ENCODE data around the gene ZFTA.
"Not testable (repeated sequence)": the region's sequence is repeated elsewhere in the genome, so short reads cannot be mapped to it uniquely, and the experiment has no call there.

Gene ZFTA

DNA sequence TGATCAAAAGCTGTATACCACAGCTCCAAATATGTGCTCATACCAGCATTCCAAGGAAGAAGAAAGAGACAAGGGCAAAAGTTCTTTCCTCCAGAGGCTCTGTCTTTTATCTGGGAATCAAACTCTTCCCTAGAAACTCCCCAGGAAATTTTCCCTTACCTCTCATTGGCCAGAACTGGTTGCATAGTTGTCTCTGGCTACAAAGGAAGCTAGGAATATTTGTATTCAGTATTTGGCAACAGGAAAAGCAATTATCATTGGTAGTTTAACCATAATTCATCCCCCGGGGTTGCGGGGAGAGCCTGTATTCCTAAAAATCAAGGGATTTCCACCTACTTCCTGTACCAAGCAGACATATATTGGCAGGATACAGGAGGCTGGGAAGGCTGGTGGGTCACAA is 10.5 kb upstream of the ZFTA start:
- H3K4me3 ChIP-seq (ENCODE audit: control insufficient read depth, low read depth, low read length) = no peak overlapping the region
- TF ChIP-seq, protein P1, sequence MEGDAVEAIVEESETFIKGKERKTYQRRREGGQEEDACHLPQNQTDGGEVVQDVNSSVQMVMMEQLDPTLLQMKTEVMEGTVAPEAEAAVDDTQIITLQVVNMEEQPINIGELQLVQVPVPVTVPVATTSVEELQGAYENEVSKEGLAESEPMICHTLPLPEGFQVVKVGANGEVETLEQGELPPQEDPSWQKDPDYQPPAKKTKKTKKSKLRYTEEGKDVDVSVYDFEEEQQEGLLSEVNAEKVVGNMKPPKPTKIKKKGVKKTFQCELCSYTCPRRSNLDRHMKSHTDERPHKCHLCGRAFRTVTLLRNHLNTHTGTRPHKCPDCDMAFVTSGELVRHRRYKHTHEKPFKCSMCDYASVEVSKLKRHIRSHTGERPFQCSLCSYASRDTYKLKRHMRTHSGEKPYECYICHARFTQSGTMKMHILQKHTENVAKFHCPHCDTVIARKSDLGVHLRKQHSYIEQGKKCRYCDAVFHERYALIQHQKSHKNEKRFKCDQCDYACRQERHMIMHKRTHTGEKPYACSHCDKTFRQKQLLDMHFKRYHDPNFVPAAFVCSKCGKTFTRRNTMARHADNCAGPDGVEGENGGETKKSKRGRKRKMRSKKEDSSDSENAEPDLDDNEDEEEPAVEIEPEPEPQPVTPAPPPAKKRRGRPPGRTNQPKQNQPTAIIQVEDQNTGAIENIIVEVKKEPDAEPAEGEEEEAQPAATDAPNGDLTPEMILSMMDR (conservative IDR thresholded peaks at IDR 0.05; ENCODE audit: control insufficient read depth, insufficient read depth, low read depth, low read length) = no peak

DNA sequence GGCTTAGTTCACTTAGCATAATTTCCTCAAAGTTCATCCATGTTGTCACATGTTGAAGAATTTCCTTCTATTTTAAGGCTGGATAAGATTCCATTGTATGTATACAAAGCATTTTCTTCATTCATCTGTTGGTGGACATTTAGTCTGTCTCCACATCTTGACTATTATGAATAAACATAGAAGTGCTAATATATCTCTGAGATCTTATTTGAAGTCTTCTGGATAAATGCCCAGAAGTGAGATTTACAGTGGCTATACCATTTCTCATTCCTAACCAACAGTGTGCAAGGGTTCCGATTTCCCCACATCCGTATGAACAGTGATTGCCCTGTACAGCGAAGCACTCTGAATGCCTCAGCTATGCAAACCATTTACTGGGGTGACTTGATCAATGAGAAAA is 6.6 kb upstream of the ZFTA start:
- no peak for DNase-seq (ENCODE audit: low read depth)
- TF ChIP-seq, protein P1 (conservative IDR thresholded peaks at IDR 0.05; ENCODE audit: control insufficient read depth, insufficient read depth, low read depth, low read length) = no peak
- no peak overlapping the region for H3K4me3 ChIP-seq (ENCODE audit: control insufficient read depth, low read depth, low read length)

More for the DNA sequence above, 10.5 kb upstream of the ZFTA start:
- DNase-seq (ENCODE audit: low read depth) = no peak

DNA sequence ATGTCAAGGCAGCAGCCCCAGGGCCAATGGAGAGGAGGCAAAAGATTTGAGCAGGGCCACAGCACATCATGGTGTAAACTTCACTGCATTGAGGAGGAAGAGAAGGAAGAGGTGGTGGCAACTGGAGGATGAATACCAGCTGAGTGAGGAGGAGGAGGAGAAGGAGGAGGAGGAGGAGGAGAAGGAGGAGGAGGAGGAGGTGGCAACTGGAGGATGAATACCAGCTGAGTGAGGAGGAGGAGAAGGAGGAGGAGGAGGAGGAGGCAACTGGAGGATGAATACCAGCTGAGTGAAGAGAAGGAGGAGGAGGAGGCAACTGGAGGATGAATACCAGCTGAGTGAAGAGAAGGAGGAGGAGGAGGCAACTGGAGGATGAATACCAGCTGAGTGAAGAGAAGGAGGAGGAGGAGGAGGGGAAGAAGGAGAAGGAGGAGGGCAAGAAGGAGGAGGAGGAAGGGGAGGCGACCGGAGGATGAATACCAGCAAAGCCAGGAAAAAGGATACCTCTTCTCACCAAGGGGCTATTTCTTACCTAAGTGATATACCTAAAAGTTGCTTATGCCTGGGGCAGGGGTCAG is 3.3 kb upstream of the ZFTA start:
- DNase-seq (ENCODE audit: low read depth); H3K4me3 ChIP-seq (ENCODE audit: control insufficient read depth, low read depth, low read length): not testable (repeated sequence)

DNA sequence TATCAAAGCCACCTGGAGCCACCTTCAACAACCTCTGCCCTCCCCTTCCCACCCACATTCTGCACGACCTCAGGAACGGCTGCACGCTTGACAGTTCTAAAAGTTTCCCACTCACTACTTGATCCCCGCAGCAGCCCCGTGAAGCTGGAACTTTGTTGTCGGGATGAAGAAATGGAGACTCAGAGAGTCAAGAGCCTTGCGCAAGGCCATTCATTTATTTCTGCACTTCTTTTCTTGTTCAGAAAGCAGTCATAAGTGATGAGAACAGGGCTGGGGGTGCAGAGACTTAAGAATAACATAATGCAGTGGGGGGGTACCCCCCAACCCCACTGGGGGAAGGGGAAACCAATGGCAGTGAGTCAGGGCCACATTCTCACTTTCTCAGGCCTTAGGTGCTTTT is 2.2 kb upstream of the ZFTA start:
- no peak for DNase-seq (ENCODE audit: low read depth)
- no peak overlapping the region for H3K4me3 ChIP-seq (ENCODE audit: control insufficient read depth, low read depth, low read length)
- TF ChIP-seq, protein P1 (conservative IDR thresholded peaks at IDR 0.05; ENCODE audit: control insufficient read depth, insufficient read depth, low read depth, low read length) = no peak

DNA sequence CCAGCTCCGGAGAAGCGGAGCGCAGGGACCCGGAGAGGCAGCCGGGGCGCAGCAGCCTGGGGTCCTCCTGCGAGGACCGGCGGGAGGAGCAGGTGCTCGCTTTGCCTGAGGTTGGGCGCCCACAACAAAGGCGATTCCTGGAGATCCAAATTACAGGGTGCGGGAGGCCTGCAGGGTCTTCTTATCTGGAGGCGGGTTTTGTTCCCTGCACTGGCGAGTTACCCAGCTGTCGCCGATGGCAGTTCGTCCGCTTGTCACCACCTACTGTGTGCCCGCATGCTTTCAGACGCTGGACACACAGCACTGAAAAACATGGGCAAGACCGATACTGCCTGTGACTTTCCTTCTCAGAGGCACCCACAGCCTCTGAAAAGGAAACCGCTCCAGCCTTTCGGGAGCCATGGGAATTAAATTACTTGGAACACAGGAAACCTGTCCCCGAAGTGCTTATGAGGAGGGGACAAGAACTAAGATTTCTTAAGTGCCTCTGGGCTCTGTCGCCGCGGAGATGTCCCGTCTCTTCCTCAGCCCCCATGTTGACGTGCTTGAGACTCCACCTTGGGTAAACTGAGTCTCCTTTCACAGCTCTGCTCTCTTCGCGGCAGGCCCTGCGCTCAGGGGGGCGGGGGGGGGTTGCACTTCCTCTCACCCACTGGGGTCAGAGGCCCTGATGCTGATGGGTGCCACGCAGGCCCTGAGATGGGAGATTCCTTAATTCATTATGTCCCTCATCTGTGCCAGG is 1.3 kb upstream of the ZFTA start:
- TF ChIP-seq, protein P1 (conservative IDR thresholded peaks at IDR 0.05; ENCODE audit: control insufficient read depth, insufficient read depth, low read depth, low read length) = no peak
- peak overlapping the region; percentile 41 for H3K4me3 ChIP-seq (ENCODE audit: control insufficient read depth, low read depth, low read length)
- no peak for DNase-seq (ENCODE audit: low read depth)

DNA sequence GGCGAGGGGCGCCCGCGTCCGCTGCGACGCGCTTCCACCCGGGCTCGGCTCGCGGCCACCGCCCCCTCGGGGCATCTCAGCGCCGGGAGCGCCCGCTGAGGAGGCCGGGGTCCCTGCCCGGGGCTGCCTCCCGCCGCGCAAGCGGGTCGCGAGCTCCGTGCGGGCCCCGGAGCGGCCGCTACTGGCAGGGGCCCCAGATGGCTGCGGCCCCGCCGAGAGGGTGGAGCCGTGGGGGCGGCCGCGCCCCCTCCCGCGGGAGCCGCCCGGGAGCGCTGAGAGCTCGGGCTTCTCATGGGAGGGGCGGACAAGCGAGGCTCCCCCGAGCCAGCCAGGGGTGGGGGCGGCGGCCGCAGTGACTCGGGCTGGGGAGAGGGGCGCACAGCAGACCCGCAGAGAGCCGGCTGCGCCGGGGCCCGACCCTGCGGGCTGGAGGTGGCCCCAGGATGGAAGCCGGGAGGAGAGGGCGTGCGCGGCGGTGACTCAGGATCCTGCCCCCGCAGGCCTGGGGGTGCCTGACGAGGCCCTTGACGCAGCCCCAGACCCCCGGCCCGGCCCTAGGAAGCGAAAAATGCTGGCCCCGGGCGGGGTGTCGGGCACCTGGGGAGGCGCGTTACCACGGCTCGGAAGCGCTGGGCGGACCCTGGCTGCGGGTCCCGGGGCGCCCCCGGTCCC is 603 bp upstream of the ZFTA start:
- DNase-seq (ENCODE audit: low read depth) = peak; percentile 27
- H3K4me3 ChIP-seq (ENCODE audit: control insufficient read depth, low read depth, low read length) = peak overlapping the region; percentile 41
- TF ChIP-seq, protein P1 (conservative IDR thresholded peaks at IDR 0.05; ENCODE audit: control insufficient read depth, insufficient read depth, low read depth, low read length) = no peak

DNA sequence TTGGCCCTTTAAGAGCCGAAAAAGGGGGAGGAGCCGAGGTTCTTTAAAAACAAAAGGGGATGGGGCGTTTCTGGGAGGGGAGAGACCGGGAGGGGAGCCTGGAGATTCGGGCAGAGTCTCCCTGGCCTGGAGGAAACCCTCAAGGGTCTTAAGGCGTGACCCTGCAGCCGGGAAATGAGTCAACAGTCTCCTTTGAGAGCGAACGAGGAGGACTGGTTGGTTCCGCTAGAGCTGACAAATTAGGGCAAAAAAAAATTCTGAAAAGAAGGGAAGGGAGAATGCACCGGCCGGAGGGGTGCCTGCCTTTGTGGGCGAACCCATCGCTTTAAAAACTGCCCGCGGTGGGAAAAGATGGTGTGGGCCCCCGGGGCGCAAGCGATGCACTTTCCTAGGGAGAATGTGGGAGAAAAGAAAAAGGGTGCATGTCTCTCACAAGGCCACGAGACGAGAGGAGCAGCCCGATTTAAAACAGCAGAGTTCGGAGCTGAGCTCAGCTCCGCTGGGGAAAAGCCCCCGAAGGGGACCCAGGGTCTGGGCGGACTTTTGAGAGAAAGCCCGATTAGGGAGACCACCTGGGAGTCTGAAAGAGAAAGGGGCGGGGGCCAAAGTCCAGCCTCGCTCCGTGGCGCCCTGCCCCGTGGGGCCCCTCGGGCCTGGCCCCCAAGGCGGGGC is 874 bp downstream of the ZFTA start:
- TF ChIP-seq, protein P1 (conservative IDR thresholded peaks at IDR 0.05; ENCODE audit: control insufficient read depth, insufficient read depth, low read depth, low read length) = no peak
- peak; percentile 87 for DNase-seq (ENCODE audit: low read depth)
- peak overlapping the region; percentile 83 for H3K4me3 ChIP-seq (ENCODE audit: control insufficient read depth, low read depth, low read length)
